Measurements from ENCODE around the gene OR2W3. TPM values are rescaled to one million over a fixed set of nuclear protein-coding genes. Genes with fewer than 3 reads are reported as not detected.

Gene OR2W3
- total RNA-seq, 1 experiment from 2014 or later: not detected

GRCh38 chr1:247919952-247920351 is 24.6 kb downstream of the OR2W3 start, which contains the start of gene OR2T8:
Gene OR2T8 (plus strand): TSS chr1:247920252. CDS start chr1:247921018, 766 bp downstream.
- Histone ChIP-seq H3K4me2 (no peak within 1 kb of the TSS), H3F3A (ENCODE audit: insufficient read depth, low read depth) (no peaks in the 10 kb centered on the region), H3K27ac (no peak within 1 kb of the TSS), H3K79me2 (ENCODE audit: low read depth) (no peaks in the 10 kb centered on the region), H3K27me3 (ENCODE audit: insufficient read depth, low read depth) (no peaks in the 10 kb centered on the region), H3K4me1 (replicated peaks; ENCODE audit: insufficient read depth) (no peaks in the 10 kb centered on the region), H3K4me3 (no peak within 1 kb of the TSS), H2AFZ (no peak within 1 kb of the TSS), H3K9me3 (ENCODE audit: insufficient read depth, low read depth) (no peaks in the 10 kb centered on the region), H3K36me3 (ENCODE audit: low read depth) (no peaks in the 10 kb centered on the region), H3K9me2 (ENCODE audit: insufficient read depth) (no peaks in the 10 kb centered on the region), H4K20me1 (ENCODE audit: insufficient read depth) (no peaks in the 10 kb centered on the region)
- intact Hi-C loops (cut with micrococcal nuclease; ENCODE audit: unreplicated experiment): no loop called here
- POLR2A ChIA-PET (ENCODE audit: unreplicated experiment): no interaction called here
- TF ChIP-seq EZH2 (IDR thresholded peaks at IDR 0.05; ENCODE audit: low read depth) (no peak), CTCF (conservative IDR thresholded peaks at IDR 0.05) (no peak)
- DNase-seq: no peak
- CTCF ChIA-PET: no interaction called here
- BruUV-seq (replicated peaks): no TSS peak

- no peaks in the 10 kb centered on the region for H3K9me3 ChIP-seq (ENCODE audit: insufficient read depth, low read depth)
- POLR2A ChIA-PET (ENCODE audit: unreplicated experiment): no interaction called here
- intact Hi-C loops (cut with micrococcal nuclease; ENCODE audit: unreplicated experiment): no loop called here
Observed at GRCh38 chr1:247923941-247924340, 28.6 kb downstream of the OR2W3 start.

GRCh38 chr1:247924868-247925267 is 29.5 kb downstream of the OR2W3 start, which contains the start of gene OR2AJ1:
Gene OR2AJ1 (plus strand): TSS chr1:247924889. CDS start chr1:247933769, 8,880 bp downstream.
- no peak within 1 kb of the TSS for H3K27ac ChIP-seq
- POLR2A ChIA-PET (ENCODE audit: unreplicated experiment): no interaction called here
- no peak for DNase-seq
- H3K27me3 ChIP-seq (ENCODE audit: insufficient read depth, low read depth): no peaks in the 10 kb centered on the region
- H3K4me2 ChIP-seq: no peak within 1 kb of the TSS
- intact Hi-C loops (cut with micrococcal nuclease; ENCODE audit: unreplicated experiment): no loop called here
- no peak within 1 kb of the TSS for H2AFZ ChIP-seq
- no peaks in the 10 kb centered on the region for H3F3A ChIP-seq (ENCODE audit: insufficient read depth, low read depth)
- no peaks in the 10 kb centered on the region for H3K9me2 ChIP-seq (ENCODE audit: insufficient read depth)
- TF ChIP-seq EZH2 (IDR thresholded peaks at IDR 0.05; ENCODE audit: low read depth) (no peak), CTCF (conservative IDR thresholded peaks at IDR 0.05) (no peak)
- CTCF ChIA-PET: no interaction called here
- H3K36me3 ChIP-seq (ENCODE audit: low read depth): no peaks in the 10 kb centered on the region
- no peaks in the 10 kb centered on the region for H3K9me3 ChIP-seq (ENCODE audit: insufficient read depth, low read depth)
- no peaks in the 10 kb centered on the region for H3K79me2 ChIP-seq (ENCODE audit: low read depth)
- H4K20me1 ChIP-seq (ENCODE audit: insufficient read depth): no peaks in the 10 kb centered on the region
- no peak within 1 kb of the TSS for H3K4me3 ChIP-seq
- no TSS peak for BruUV-seq (replicated peaks)
- no peaks in the 10 kb centered on the region for H3K4me1 ChIP-seq (replicated peaks; ENCODE audit: insufficient read depth)

More at GRCh38 chr1:247923941-247924340, 28.6 kb downstream of the OR2W3 start:
- H3K4me2 ChIP-seq: no peak overlapping the region
- CTCF ChIA-PET: no interaction called here
- H3K4me3 ChIP-seq: no peak overlapping the region
- H2AFZ ChIP-seq: no peak overlapping the region
- no peaks in the 10 kb centered on the region for H3K27me3 ChIP-seq (ENCODE audit: insufficient read depth, low read depth)
- H3F3A ChIP-seq (ENCODE audit: insufficient read depth, low read depth): no peaks in the 10 kb centered on the region
- no TSS peak for BruUV-seq (replicated peaks)
- no peaks in the 10 kb centered on the region for H3K9me2 ChIP-seq (ENCODE audit: insufficient read depth)
- H3K79me2 ChIP-seq (ENCODE audit: low read depth): no peaks in the 10 kb centered on the region
- no peak overlapping the region for H3K27ac ChIP-seq
- DNase-seq: no peak
- TF ChIP-seq EZH2 (IDR thresholded peaks at IDR 0.05; ENCODE audit: low read depth): no peak
- TF ChIP-seq CTCF (conservative IDR thresholded peaks at IDR 0.05): no peak
- no peaks in the 10 kb centered on the region for H4K20me1 ChIP-seq (ENCODE audit: insufficient read depth)
- H3K36me3 ChIP-seq (ENCODE audit: low read depth): no peaks in the 10 kb centered on the region
- no peaks in the 10 kb centered on the region for H3K4me1 ChIP-seq (replicated peaks; ENCODE audit: insufficient read depth)
